GM12878 (cell line): Measurements from ENCODE around the gene CKS1B. TPM values are rescaled to one million over a fixed set of nuclear protein-coding genes. Genes with fewer than 3 reads are reported as not detected.

Experiments
- ATAC-seq: fragments of 200-7000 bp; cut with Tn5 transposase; 3 replicates; pipeline ENCODE4 v1.9.1; 2020; ENCODE audit warnings: mild to moderate bottlenecking, moderate library complexity
- BruUV-seq: library from RNA; stranded (reverse); fragments of 400-500 nt; replicated peaks from 2 replicates; lab custom pipeline; 2021; lab: Mats Ljungman, UMichigan
- CTCF ChIA-PET: fragments of 300-600 bp; sonication (Branson Sonifier 250); formaldehyde crosslinking; extraction: SDS; loops from one replicate; lab custom pipeline; 2021; ENCODE audit warnings: inconsistent platforms; lab: Yijun Ruan, JAX
- POLR2A ChIA-PET: fragments of 350-600 bp; formaldehyde crosslinking; extraction: SDS; loops from one replicate; lab custom pipeline; 2021; ENCODE audit warnings: inconsistent platforms; lab: Charles Lee
- RAD21 ChIA-PET: fragments of 300-600 bp; sonication (Branson Sonifier 250); formaldehyde crosslinking; loops from one replicate; lab custom pipeline; 2023; ENCODE audit warnings: antibody characterized with exemption; ENCODE audit not compliant: unreplicated experiment; lab: Charles Lee
- SMC1A ChIA-PET: fragments of 300-600 bp; sonication (Branson Sonifier 250); formaldehyde crosslinking; loops from one replicate; lab custom pipeline; 2023; ENCODE audit not compliant: unreplicated experiment, uncharacterized antibody; lab: Charles Lee
- DNase-seq: peaks from one replicate; pipeline ENCODE4 v3.0.0-alpha.2; 2011; ENCODE audit warnings: low read depth, low spot score
- FAIRE-seq: peaks from 3 replicates; lab custom pipeline; 2011; peaks lifted over from hg19 to GRCh38; lab: Jason Lieb, UNC
- H2AFZ ChIP-seq: 2 replicates; pipeline ENCODE4 v1.6.0; 2011; ENCODE audit warnings: low read depth, low read length, control low read depth; ENCODE audit not compliant: control insufficient read depth
- H3K27ac ChIP-seq: 2 replicates; pipeline ENCODE4 v1.5.1; 2011; ENCODE audit warnings: control low read depth; ENCODE audit not compliant: control insufficient read depth, insufficient read depth
- H3K27me3 ChIP-seq, 2 experiments: replicated peaks in 1 of 2; 2 replicates each; pipeline versions ENCODE4 v1.6.0 to v1.6.1; 2011; ENCODE audit warnings: low read length in 1 of 2; ENCODE audit not compliant: control insufficient read depth in 2 of 2, insufficient read depth in 2 of 2
- H3K36me3 ChIP-seq, 2 experiments: 2 replicates each; pipeline ENCODE4 v1.5.1; 2011; ENCODE audit warnings: low read length in 1 of 2; ENCODE audit not compliant: control insufficient read depth in 2 of 2, insufficient read depth in 2 of 2
- H3K4me1 ChIP-seq: 2 replicates; pipeline ENCODE4 v1.6.1; 2011; ENCODE audit warnings: mild to moderate bottlenecking, low read length, moderate library complexity, mixed read lengths; ENCODE audit not compliant: control insufficient read depth, insufficient read depth
- H3K4me2 ChIP-seq: 2 replicates; pipeline ENCODE4 v1.6.0; 2011; ENCODE audit warnings: control low read depth; ENCODE audit not compliant: control insufficient read depth, insufficient read depth
- H3K4me3 ChIP-seq: fragments of 200-600 bp; sonication (generic); 2 replicates; pipeline ENCODE4 v1.5.1; 2016
- H3K79me2 ChIP-seq: 2 replicates; pipeline ENCODE4 v1.6.0; 2011; ENCODE audit warnings: low read length; ENCODE audit not compliant: control insufficient read depth, insufficient read depth
- H3K9ac ChIP-seq: 2 replicates; pipeline ENCODE4 v1.8.0; 2011; ENCODE audit warnings: low read length, control low read depth, mixed read lengths; ENCODE audit not compliant: control insufficient read depth, insufficient read depth
- H3K9me3 ChIP-seq: replicated peaks from 3 replicates; pipeline ENCODE4 v1.5.1; 2011; ENCODE audit warnings: mild to moderate bottlenecking, low read length; ENCODE audit not compliant: control insufficient read depth, insufficient read depth
- H4K20me1 ChIP-seq: 2 replicates; pipeline ENCODE4 v1.6.0; 2011; ENCODE audit not compliant: control insufficient read depth, insufficient read depth
- EGR1 ChIP-seq, 2 experiments: IDR thresholded peaks; 1 replicate in 1 of 2; 2 replicates in 1 of 2; pipeline ENCODE4 v1.6.1; 2011 to 2012; ENCODE audit warnings: low read depth in 2 of 2, low read length in 2 of 2, borderline replicate concordance in 1 of 2, mild to moderate bottlenecking in 1 of 2, moderate library complexity in 1 of 2
- NBN ChIP-seq: fragments of 450-650 bp; IDR thresholded peaks from 2 replicates; pipeline ENCODE4 v1.6.1; 2016
- RBBP5 ChIP-seq: fragments of 200-600 bp; sonication (generic); conservative IDR thresholded peaks from 2 replicates; pipeline ENCODE4 v1.6.1; 2016
- RELA ChIP-seq: fragments of 450-650 bp; IDR thresholded peaks from 2 replicates; pipeline ENCODE4 v1.8.0; 2014; ENCODE audit warnings: borderline replicate concordance; ENCODE audit not compliant: partially characterized antibody
- SMC3 ChIP-seq: IDR thresholded peaks from 2 replicates; pipeline ENCODE4 v1.6.1; 2011; ENCODE audit warnings: low read length, improper control_type of control experiment, borderline replicate concordance
- ZNF274 ChIP-seq: IDR thresholded peaks from one replicate; pipeline ENCODE4 v1.8.0; 2011; ENCODE audit not compliant: insufficient read length, insufficient read depth
- WGBS: methylation state at CpG from one replicate; pipeline ENCODE4 v1.1.6; 2016; ENCODE audit warnings: low lambda C conversion rate; ENCODE audit not compliant: insufficient replicate concordance, insufficient coverage; ENCODE audit errors: missing lambda C conversion rate; 5-methylcytosine and 5-hydroxymethylcytosine counted together
- in situ Hi-C: fragments of 300-500 bp; cut with MboI; formaldehyde crosslinking; loops from 9 replicates; pipeline ENCODE4 v1.14.3; 2018; ENCODE audit warnings: mixed read lengths
- intact Hi-C: fragments of 100-400 bp; cut with micrococcal nuclease; formaldehyde crosslinking; loops from one replicate; pipeline ENCODE4 v1.14.2; 2022; ENCODE audit not compliant: unreplicated experiment
- polyA plus RNA-seq, 11 experiments: library from polyadenylated mRNA; depleted of rRNA in 4 of 11; unstranded in 6 of 11; stranded (reverse) in 5 of 11; fragments of >200 nt; fragmentation: Nextera tagmentation in 4 of 11; fragmentation: Illumina TruSeq in 1 of 11; extraction: Ambion mirVana in 4 of 11; extraction: Trizol in 1 of 11; gene quantifications; 1 replicate in 1 of 11; 2 replicates in 10 of 11; pipeline versions ENCODE4 v1.2.1 to v1.2.3, GENCODE V29; 2011 to 2016; ENCODE audit warnings: inconsistent platforms in 2 of 11, missing spikeins in 2 of 11, low read depth in 1 of 11
- total RNA-seq, 4 experiments: library from RNA; depleted of rRNA in 3 of 4; stranded (reverse); fragments of >200 nt in 3 of 4; fragmentation: Illumina TruSeq in 1 of 4; extraction: Trizol in 1 of 4; gene quantifications; 2 replicates each; pipeline versions ENCODE4 v1.2.1 to v1.2.3, GENCODE V29; 2013 to 2021
- TF ChIP-seq, protein P1 (sequence below): fragments of 450-650 bp; IDR thresholded peaks from 2 replicates; pipeline ENCODE4 v1.6.1; 2017; ENCODE audit warnings: mild to moderate bottlenecking
- TF ChIP-seq, protein P2 (sequence below): IDR thresholded peaks from 2 replicates; pipeline ENCODE4 v1.6.1; 2011; ENCODE audit warnings: mild to moderate bottlenecking, low read depth, low read length, moderate library complexity; ENCODE audit not compliant: insufficient replicate concordance
- TF ChIP-seq, protein P3 (sequence below): fragments of 450-650 bp; IDR thresholded peaks from 2 replicates; pipeline ENCODE4 v1.6.1; 2016; ENCODE audit warnings: mild to moderate bottlenecking, moderate library complexity, borderline replicate concordance
- TF ChIP-seq, protein P4 (sequence below): fragments of 450-650 bp; IDR thresholded peaks from 2 replicates; pipeline ENCODE4 v1.6.1; 2018; ENCODE audit warnings: borderline replicate concordance, mild to moderate bottlenecking; ENCODE audit not compliant: partially characterized antibody

Gene CKS1B
- total and polyA plus RNA-seq, 10 of the 15 experiments (the other 5 are each of a cell fraction or from before 2014, with no cell fraction given), result 125 to 608 (median 364) TPM

DNA sequence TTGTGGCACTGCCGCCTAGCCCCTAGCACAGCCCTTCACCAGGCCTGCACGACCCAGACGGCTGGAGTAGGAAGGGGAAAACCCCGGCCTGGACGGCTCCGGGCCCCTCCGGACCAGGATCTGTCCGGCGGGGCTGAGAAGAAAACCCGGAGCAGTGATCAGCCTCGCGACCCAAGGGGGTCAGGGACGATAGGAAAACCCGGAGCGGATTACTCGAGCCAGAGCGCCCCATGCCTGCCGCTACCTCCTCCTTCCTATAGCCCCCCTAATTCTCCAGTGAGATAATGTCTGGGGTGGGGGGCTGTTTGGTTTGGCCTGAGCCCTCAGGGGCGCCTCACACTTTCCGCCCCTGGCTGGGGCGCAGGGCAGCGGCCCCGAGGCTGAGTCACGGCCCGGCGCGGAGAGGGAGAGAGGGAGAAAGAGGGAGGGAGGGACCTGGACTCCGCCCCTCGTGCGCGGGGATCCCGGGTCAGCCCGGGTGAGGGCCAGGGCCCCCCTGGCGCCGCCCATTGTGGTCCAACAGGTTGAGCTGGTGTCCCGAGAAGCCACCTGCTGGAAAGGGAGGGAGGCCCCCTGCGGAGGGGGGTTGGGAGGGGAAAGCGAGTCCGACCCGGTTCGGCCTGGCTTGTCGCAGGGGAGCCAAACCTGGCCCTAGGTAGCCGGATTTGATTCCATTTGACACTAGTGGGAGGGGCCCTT is 26.4 kb downstream of the CKS1B start (continued):
- TF ChIP-seq, protein P1, sequence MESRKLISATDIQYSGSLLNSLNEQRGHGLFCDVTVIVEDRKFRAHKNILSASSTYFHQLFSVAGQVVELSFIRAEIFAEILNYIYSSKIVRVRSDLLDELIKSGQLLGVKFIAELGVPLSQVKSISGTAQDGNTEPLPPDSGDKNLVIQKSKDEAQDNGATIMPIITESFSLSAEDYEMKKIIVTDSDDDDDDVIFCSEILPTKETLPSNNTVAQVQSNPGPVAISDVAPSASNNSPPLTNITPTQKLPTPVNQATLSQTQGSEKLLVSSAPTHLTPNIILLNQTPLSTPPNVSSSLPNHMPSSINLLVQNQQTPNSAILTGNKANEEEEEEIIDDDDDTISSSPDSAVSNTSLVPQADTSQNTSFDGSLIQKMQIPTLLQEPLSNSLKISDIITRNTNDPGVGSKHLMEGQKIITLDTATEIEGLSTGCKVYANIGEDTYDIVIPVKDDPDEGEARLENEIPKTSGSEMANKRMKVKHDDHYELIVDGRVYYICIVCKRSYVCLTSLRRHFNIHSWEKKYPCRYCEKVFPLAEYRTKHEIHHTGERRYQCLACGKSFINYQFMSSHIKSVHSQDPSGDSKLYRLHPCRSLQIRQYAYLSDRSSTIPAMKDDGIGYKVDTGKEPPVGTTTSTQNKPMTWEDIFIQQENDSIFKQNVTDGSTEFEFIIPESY, result 0 out of 2 replicates have a peak, but pooled peaks have one; percentile 29

DNA sequence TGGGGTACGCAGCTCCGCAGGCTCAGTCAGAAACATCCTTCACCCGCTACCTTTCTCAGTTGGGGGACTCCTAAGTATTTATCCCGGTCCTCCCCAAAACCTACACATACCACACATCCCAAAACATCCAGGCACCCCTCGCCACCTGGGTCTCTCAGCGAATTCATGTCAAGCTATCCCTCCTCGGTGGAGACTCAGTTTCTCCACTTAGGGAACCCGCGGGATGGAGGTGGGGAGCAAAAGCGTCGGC is 26.9 kb downstream of the CKS1B start:
- peak overlapping the region; percentile 79 for H2AFZ ChIP-seq
- intact Hi-C loops, result loop anchor here (2.0 to 5.0 kb wide), 2 partner anchors 39 to 65 kb away; partner anchors contain the start of genes PMVK and PYGO2
- DNase-seq, result peak; percentile 28
- peak overlapping the region; percentile 36 for H3K4me2 ChIP-seq
- POLR2A ChIA-PET, result interaction anchor here (1.0 to 3.4 kb wide), 3 partner anchors 17 to 50 kb away, joined by 4 to 36 read pairs (median 4); partner anchors contain the start of genes ADAM15, CKS1B and SHC1
- SMC1A ChIA-PET, result interaction anchor here (0.8 to 0.9 kb wide), 4 partner anchors 25 to 60 kb away, joined by 3 to 4 read pairs (median 3); no protein-coding TSS in a partner anchor
- peak; percentile 49 for FAIRE-seq
- H3K4me3 ChIP-seq, result peak overlapping the region; percentile 98
- no peaks in the 10 kb centered on the region for H4K20me1 ChIP-seq
- no peaks in the 10 kb centered on the region for H3K27me3 ChIP-seq
- peak overlapping the region; percentile 79 for H3K27ac ChIP-seq
- peak overlapping the region; percentile 66; the same call in 1 of the 2 replicates for H3K9ac ChIP-seq
- CTCF ChIA-PET, result interaction anchor here (0.7 to 11.0 kb wide), 6 partner anchors 16 to 135 kb away, joined by 3 to 226 read pairs (median 3); partner anchors contain the start of genes CKS1B, FLAD1 and SHC1
- 2% methylated on average over 11 of the region's 11 CpGs for WGBS
- no peaks in the 10 kb centered on the region; a peak in 1 of 4 replicates for H3K36me3 ChIP-seq
- BruUV-seq, result no TSS peak
- in situ Hi-C loops, result no loop called here
- H3K79me2 ChIP-seq, result peaks cover 40% of the 10 kb centered on the region
- H3K4me1 ChIP-seq, result peaks cover 33% of the 10 kb centered on the region
- RAD21 ChIA-PET, result interaction anchor here (0.8 to 1.3 kb wide), 3 partner anchors 28 to 84 kb away, joined by 3 to 6 read pairs (median 5); no protein-coding TSS in a partner anchor
- no peaks in the 10 kb centered on the region for H3K9me3 ChIP-seq
- ATAC-seq, result no peak
- TF ChIP-seq ZNF274 (no peak), RELA (no peak), SMC3 (no peak), EGR1 (IDR thresholded peaks at IDR 0.05; ENCODE audit: borderline replicate concordance in 1 of 2, low read depth in 2 of 2, low read length in 2 of 2) (no peak), NBN (no peak), RBBP5 (no peak)
- TF ChIP-seq, protein P2, sequence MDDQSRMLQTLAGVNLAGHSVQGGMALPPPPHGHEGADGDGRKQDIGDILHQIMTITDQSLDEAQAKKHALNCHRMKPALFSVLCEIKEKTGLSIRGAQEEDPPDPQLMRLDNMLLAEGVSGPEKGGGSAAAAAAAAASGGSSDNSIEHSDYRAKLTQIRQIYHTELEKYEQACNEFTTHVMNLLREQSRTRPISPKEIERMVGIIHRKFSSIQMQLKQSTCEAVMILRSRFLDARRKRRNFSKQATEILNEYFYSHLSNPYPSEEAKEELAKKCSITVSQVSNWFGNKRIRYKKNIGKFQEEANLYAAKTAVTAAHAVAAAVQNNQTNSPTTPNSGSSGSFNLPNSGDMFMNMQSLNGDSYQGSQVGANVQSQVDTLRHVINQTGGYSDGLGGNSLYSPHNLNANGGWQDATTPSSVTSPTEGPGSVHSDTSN, result no peak
- TF ChIP-seq, protein P3, sequence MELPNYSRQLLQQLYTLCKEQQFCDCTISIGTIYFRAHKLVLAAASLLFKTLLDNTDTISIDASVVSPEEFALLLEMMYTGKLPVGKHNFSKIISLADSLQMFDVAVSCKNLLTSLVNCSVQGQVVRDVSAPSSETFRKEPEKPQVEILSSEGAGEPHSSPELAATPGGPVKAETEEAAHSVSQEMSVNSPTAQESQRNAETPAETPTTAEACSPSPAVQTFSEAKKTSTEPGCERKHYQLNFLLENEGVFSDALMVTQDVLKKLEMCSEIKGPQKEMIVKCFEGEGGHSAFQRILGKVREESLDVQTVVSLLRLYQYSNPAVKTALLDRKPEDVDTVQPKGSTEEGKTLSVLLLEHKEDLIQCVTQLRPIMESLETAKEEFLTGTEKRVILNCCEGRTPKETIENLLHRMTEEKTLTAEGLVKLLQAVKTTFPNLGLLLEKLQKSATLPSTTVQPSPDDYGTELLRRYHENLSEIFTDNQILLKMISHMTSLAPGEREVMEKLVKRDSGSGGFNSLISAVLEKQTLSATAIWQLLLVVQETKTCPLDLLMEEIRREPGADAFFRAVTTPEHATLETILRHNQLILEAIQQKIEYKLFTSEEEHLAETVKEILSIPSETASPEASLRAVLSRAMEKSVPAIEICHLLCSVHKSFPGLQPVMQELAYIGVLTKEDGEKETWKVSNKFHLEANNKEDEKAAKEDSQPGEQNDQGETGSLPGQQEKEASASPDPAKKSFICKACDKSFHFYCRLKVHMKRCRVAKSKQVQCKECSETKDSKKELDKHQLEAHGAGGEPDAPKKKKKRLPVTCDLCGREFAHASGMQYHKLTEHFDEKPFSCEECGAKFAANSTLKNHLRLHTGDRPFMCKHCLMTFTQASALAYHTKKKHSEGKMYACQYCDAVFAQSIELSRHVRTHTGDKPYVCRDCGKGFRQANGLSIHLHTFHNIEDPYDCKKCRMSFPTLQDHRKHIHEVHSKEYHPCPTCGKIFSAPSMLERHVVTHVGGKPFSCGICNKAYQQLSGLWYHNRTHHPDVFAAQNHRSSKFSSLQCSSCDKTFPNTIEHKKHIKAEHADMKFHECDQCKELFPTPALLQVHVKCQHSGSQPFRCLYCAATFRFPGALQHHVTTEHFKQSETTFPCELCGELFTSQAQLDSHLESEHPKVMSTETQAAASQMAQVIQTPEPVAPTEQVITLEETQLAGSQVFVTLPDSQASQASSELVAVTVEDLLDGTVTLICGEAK, result no peak
- TF ChIP-seq, protein P4, sequence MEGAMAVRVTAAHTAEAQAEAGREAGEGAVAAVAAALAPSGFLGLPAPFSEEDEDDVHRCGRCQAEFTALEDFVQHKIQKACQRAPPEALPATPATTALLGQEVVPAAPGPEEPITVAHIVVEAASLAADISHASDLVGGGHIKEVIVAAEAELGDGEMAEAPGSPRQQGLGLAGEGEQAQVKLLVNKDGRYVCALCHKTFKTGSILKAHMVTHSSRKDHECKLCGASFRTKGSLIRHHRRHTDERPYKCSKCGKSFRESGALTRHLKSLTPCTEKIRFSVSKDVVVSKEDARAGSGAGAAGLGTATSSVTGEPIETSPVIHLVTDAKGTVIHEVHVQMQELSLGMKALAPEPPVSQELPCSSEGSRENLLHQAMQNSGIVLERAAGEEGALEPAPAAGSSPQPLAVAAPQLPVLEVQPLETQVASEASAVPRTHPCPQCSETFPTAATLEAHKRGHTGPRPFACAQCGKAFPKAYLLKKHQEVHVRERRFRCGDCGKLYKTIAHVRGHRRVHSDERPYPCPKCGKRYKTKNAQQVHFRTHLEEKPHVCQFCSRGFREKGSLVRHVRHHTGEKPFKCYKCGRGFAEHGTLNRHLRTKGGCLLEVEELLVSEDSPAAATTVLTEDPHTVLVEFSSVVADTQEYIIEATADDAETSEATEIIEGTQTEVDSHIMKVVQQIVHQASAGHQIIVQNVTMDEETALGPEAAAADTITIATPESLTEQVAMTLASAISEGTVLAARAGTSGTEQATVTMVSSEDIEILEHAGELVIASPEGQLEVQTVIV, result no peak
